ENCODE results near the gene PXYLP1.

PXYLP1 gene

GRCh38 chr3:141242377-141243092 is 10.9 kb downstream of the PXYLP1 start:
- no peak for DNase-seq (ENCODE audit: extremely low read depth, low read depth)
- no peak for TF ChIP-seq CTCF (IDR thresholded peaks at IDR 0.05; ENCODE audit: low read depth, low read length)

- TF ChIP-seq CTCF (IDR thresholded peaks at IDR 0.05; ENCODE audit: low read depth, low read length), result no peak
Observed at GRCh38 chr3:141243271-141243707, 11.7 kb downstream of the PXYLP1 start.

GRCh38 chr3:141246224-141246957 is 14.8 kb downstream of the PXYLP1 start:
- no peak for DNase-seq (ENCODE audit: extremely low read depth, low read depth)

More at GRCh38 chr3:141243271-141243707, 11.7 kb downstream of the PXYLP1 start:
- no peak for DNase-seq (ENCODE audit: extremely low read depth, low read depth)

GRCh38 chr3:141246958-141247301 is 15.3 kb downstream of the PXYLP1 start:
- no peak for TF ChIP-seq CTCF (IDR thresholded peaks at IDR 0.05; ENCODE audit: low read depth, low read length)
- no peak for DNase-seq (ENCODE audit: extremely low read depth, low read depth)

More at GRCh38 chr3:141246224-141246957, 14.8 kb downstream of the PXYLP1 start:
- TF ChIP-seq CTCF (IDR thresholded peaks at IDR 0.05; ENCODE audit: low read depth, low read length), result no peak

GRCh38 chr3:141248064-141248463 is 16.4 kb downstream of the PXYLP1 start:
- no peak for TF ChIP-seq CTCF (IDR thresholded peaks at IDR 0.05; ENCODE audit: low read depth, low read length)
- no peak for DNase-seq (ENCODE audit: extremely low read depth, low read depth)

GRCh38 chr3:141249041-141249440 is 17.4 kb downstream of the PXYLP1 start:
- DNase-seq (ENCODE audit: extremely low read depth, low read depth), result no peak
- TF ChIP-seq CTCF (IDR thresholded peaks at IDR 0.05; ENCODE audit: low read depth, low read length), result no peak

GRCh38 chr3:141250342-141250741 is 18.7 kb downstream of the PXYLP1 start:
- TF ChIP-seq CTCF (IDR thresholded peaks at IDR 0.05; ENCODE audit: low read depth, low read length), result no peak
- DNase-seq (ENCODE audit: extremely low read depth, low read depth), result no peak
